ENCODE measurements around the gene ZAR1. TPM values are rescaled to one million over a fixed set of nuclear protein-coding genes. Genes with fewer than 3 reads are reported as not detected.

ZAR1 gene
- total RNA-seq, 4 donors from 2014 or later, result 0.41 TPM; not detected in 3

DNA sequence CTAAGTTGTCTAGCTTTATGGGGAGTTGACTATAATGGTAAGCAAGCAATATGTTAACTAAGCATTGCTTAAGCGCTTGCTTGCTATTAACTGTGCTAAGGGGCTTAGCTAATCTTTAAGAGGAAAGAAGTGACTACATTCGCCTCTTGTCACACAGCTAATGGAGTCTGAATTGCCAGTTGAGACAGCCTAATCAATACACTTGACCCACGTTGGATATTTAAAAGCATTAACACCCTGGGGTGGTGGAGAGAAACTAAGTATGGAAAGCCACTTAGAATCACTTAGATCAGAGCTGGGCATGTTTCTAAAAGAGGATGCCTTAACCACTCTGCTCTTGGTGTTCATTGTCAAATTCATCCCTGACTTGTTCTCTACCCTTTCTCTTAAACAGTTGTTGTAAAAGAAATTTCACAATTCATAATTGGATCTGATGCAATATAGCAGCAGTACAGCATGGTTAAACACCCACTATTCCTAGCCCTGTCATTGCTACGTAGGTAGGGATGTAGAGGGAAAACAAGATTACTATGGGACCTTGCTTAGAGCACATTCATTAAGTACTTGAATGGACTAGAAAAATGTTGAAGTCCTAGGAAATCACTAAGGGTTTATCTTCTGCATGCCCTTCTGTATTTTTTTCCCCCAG is 3.5 kb downstream of the ZAR1 start:
- H3K36me3 ChIP-seq, result no peaks in the 10 kb centered on the region
- TF ChIP-seq CTCF (IDR thresholded peaks at IDR 0.05) (no peak), POLR2A (IDR thresholded peaks at IDR 0.05) (no peak)
- H3K27ac ChIP-seq, result no peak overlapping the region
- no peaks in the 10 kb centered on the region for H3K9me3 ChIP-seq
- H3K4me1 ChIP-seq, result peaks cover 0 to 8% of the 10 kb centered on the region in 2 donors
- peaks cover 10 to 13% of the 10 kb centered on the region in 2 donors for H3K27me3 ChIP-seq
- intact Hi-C loops (cut with DNase I; ENCODE audit: low total_unique reads), result no loop called here
- H3K4me3 ChIP-seq, result no peak overlapping the region
- no peak for DNase-seq

GRCh38 chr4:48495941-48496340 is 5.9 kb downstream of the ZAR1 start:
- no peak for DNase-seq
- H3K27ac ChIP-seq, result no peak overlapping the region
- intact Hi-C loops (cut with DNase I; ENCODE audit: low total_unique reads), result no loop called here
- TF ChIP-seq POLR2A (IDR thresholded peaks at IDR 0.05) (no peak), CTCF (IDR thresholded peaks at IDR 0.05) (no peak)
- H3K4me1 ChIP-seq, result no peaks in the 10 kb centered on the region
- no peak overlapping the region for H3K4me3 ChIP-seq
- no peaks in the 10 kb centered on the region for H3K9me3 ChIP-seq
- H3K27me3 ChIP-seq, result no peaks in the 10 kb centered on the region
- H3K36me3 ChIP-seq, result no peaks in the 10 kb centered on the region

DNA sequence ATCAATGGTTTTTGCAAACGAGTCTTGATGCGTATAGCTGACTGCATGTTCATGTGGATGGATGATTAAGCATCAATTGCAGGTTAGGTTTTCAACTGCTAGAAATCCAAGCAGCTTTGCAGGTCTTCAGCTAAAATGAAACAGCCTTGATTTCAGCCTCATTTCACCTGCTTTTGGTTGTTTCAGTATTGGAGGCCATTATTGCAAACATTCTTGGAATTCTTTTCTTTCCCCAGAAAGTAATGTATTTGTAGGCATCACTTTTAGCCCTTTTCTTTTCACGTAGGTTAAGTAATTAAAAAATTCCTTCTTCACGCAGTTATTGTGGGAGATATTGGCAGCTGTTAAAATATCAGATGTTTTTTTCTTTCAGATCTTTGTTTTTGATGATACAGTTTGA is 8.8 kb downstream of the ZAR1 start:
- Histone ChIP-seq H3K27ac (no peak overlapping the region), H3K9me3 (no peaks in the 10 kb centered on the region), H3K27me3 (no peaks in the 10 kb centered on the region), H3K4me3 (no peak overlapping the region), H3K4me1 (no peaks in the 10 kb centered on the region), H3K36me3 (no peaks in the 10 kb centered on the region)
- DNase-seq, result no peak
- intact Hi-C loops (cut with DNase I; ENCODE audit: low total_unique reads), result no loop called here
- TF ChIP-seq POLR2A (IDR thresholded peaks at IDR 0.05), result no peak
- TF ChIP-seq CTCF (IDR thresholded peaks at IDR 0.05), result no peak

DNA sequence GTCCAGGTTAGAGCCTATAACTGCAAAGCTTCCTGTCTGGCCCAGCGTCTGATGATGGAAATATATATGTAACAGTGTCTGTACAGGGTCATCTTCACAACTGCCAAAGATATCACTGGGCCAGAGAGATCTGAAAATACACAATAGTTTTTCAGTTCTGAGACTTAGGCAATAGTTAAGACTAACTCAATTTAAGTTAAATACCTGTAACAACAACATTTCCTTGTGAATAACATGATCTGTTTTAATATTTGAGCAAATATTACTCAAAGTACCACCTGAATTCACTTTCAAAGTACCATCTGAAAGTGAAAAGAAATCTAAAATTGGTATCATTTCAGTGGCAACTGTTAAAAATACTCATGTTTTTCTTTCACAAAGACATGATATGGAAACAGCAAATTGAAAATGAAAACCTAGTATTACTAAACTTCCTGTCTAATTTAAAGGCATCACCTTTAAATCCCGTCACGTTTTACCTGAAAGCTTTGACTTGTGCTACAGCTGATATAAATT is 9.6 kb downstream of the ZAR1 start:
- Histone ChIP-seq H3K4me3 (no peak overlapping the region), H3K27me3 (no peaks in the 10 kb centered on the region), H3K9me3 (no peaks in the 10 kb centered on the region), H3K27ac (no peak overlapping the region), H3K36me3 (no peaks in the 10 kb centered on the region), H3K4me1 (no peaks in the 10 kb centered on the region)
- DNase-seq, result no peak
- intact Hi-C loops (cut with DNase I; ENCODE audit: low total_unique reads), result no loop called here
- TF ChIP-seq POLR2A (IDR thresholded peaks at IDR 0.05), result no peak
- no peak for TF ChIP-seq CTCF (IDR thresholded peaks at IDR 0.05)

- Histone ChIP-seq H3K27me3 (no peaks in the 10 kb centered on the region), H3K27ac (no peak overlapping the region), H3K4me3 (no peak overlapping the region), H3K9me3 (no peaks in the 10 kb centered on the region), H3K4me1 (no peaks in the 10 kb centered on the region), H3K36me3 (no peaks in the 10 kb centered on the region)
- TF ChIP-seq POLR2A (IDR thresholded peaks at IDR 0.05) (no peak), CTCF (IDR thresholded peaks at IDR 0.05) (no peak)
- no peak for DNase-seq
- intact Hi-C loops (cut with DNase I; ENCODE audit: low total_unique reads), result no loop called here
Observed at GRCh38 chr4:48503233-48504025, 13.4 kb downstream of the ZAR1 start.
